ENCODE results near the gene CFAP77.

Gene CFAP77

DNA sequence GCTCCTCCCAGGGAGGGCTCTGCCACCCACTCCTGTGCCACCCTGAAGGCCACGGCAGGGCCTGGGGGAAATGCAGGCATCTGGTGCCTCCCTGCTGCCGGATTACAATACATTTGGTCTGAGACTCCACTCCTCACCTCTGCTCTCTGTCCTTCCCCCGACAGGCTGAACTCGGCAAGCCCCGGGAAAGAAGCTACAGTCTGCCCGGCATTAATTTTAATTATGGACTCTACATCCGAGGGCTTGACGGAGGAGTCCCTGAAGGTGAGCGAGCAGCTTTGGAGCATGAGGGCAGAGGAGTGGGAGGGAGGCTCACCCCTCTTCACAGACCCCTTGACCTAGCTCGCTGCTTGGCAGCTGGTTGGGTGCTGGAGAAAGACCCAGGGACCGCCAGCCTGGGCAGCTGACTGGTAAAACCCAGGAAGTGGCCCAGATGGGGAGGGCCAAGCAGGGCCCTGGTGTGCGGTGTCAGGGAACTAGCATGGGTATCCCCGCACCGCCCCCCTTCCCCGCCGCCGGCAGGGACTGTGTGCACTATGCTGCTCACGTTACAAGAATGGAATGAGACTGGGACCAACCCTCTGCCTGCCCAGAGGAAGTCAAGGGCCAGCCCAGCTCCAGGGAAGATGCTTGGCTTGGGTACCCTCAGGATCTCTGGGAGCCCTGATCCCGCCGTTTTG is 88.7 kb downstream of the CFAP77 start:
- H3K4me3 ChIP-seq (replicated peaks; ENCODE audit: low read depth, low read length), result no peak overlapping the region
- TF ChIP-seq, protein P1, sequence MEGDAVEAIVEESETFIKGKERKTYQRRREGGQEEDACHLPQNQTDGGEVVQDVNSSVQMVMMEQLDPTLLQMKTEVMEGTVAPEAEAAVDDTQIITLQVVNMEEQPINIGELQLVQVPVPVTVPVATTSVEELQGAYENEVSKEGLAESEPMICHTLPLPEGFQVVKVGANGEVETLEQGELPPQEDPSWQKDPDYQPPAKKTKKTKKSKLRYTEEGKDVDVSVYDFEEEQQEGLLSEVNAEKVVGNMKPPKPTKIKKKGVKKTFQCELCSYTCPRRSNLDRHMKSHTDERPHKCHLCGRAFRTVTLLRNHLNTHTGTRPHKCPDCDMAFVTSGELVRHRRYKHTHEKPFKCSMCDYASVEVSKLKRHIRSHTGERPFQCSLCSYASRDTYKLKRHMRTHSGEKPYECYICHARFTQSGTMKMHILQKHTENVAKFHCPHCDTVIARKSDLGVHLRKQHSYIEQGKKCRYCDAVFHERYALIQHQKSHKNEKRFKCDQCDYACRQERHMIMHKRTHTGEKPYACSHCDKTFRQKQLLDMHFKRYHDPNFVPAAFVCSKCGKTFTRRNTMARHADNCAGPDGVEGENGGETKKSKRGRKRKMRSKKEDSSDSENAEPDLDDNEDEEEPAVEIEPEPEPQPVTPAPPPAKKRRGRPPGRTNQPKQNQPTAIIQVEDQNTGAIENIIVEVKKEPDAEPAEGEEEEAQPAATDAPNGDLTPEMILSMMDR (IDR thresholded peaks at IDR 0.05; ENCODE audit: insufficient read depth, low read length, poor library complexity, severe bottlenecking), result no peak
- H3K27me3 ChIP-seq (replicated peaks; ENCODE audit: control insufficient read depth, insufficient read depth, low read length), result peaks cover 3% of the 10 kb centered on the region
- no peak for DNase-seq (ENCODE audit: extremely low read depth, insufficient read length)
- no peaks in the 10 kb centered on the region for H3K36me3 ChIP-seq (ENCODE audit: control insufficient read depth, insufficient read depth, low read length)

DNA sequence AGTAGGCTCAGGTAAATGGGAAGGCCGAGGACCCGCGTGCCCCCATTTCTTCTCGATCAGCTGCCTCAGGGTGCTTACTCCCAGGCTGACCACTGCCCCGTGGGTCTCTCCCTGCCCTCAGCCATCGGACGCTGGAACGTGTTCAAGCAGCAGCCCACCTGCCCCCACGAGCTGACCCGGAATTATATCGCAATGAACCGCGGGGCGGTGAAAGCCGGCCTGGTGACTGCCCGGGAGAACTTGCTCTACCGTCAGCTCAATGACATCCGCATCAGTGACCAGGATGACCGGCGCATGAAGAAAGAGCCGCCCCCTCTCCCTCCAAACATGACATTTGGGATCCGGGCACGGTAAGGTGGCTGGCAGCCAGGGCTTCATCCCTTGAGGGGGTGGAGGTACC is 89.2 kb downstream of the CFAP77 start:
- TF ChIP-seq, protein P1 (IDR thresholded peaks at IDR 0.05; ENCODE audit: insufficient read depth, low read length, poor library complexity, severe bottlenecking), result no peak
- Histone ChIP-seq H3K27me3 (replicated peaks; ENCODE audit: control insufficient read depth, insufficient read depth, low read length) (peaks cover 3% of the 10 kb centered on the region), H3K4me3 (replicated peaks; ENCODE audit: low read depth, low read length) (no peak overlapping the region), H3K36me3 (ENCODE audit: control insufficient read depth, insufficient read depth, low read length) (no peaks in the 10 kb centered on the region)
- DNase-seq (ENCODE audit: extremely low read depth, insufficient read length), result no peak

DNA sequence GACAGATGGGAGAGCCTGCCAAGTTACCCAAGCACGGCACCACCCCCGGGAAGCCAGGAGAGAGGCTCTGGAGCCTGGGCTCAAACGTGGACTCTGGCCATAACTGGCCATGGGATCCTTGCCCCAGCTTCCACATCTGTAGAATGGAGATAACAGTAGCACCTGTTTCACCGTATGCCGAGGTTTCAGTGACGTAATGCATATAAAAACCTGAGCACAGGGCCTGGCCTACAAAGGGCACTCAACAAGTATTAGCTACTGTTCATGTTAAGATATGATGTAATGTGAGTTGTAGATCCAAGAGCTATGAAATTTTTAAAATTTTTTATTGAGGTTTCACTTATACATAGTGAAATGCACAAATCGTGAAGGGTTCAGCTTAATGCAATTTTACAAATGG is 90.2 kb downstream of the CFAP77 start:
- DNase-seq (ENCODE audit: extremely low read depth, insufficient read length), result no peak
- Histone ChIP-seq H3K36me3 (ENCODE audit: control insufficient read depth, insufficient read depth, low read length) (no peaks in the 10 kb centered on the region), H3K4me3 (replicated peaks; ENCODE audit: low read depth, low read length) (no peak overlapping the region), H3K27me3 (replicated peaks; ENCODE audit: control insufficient read depth, insufficient read depth, low read length) (peaks cover 3% of the 10 kb centered on the region)
- TF ChIP-seq, protein P1 (IDR thresholded peaks at IDR 0.05; ENCODE audit: insufficient read depth, low read length, poor library complexity, severe bottlenecking), result no peak

DNA sequence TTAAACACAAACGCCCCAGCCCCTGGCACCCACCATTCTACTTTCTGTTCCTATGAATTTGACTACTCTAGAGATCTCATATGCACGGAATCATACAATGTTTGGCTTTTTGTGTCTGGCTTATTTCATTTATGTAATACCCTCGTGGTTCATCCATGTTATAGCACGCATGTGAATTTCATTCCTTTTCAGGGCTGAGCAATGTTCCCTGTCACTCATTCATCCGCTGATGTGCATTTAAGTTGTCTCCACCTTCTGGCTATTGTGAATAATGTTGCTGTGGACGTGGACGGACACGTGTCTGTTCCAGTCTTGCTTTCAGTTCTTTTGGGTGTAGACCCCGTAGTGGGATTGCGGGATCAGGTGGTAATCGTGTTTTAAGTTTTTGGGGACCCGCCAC is 92.5 kb downstream of the CFAP77 start:
- H3K4me3 ChIP-seq (replicated peaks; ENCODE audit: low read depth, low read length), result no peak overlapping the region
- no peak for DNase-seq (ENCODE audit: extremely low read depth, insufficient read length)
- TF ChIP-seq, protein P1 (IDR thresholded peaks at IDR 0.05; ENCODE audit: insufficient read depth, low read length, poor library complexity, severe bottlenecking), result no peak
- peaks cover 3% of the 10 kb centered on the region for H3K27me3 ChIP-seq (replicated peaks; ENCODE audit: control insufficient read depth, insufficient read depth, low read length)
- H3K36me3 ChIP-seq (ENCODE audit: control insufficient read depth, insufficient read depth, low read length), result no peaks in the 10 kb centered on the region

DNA sequence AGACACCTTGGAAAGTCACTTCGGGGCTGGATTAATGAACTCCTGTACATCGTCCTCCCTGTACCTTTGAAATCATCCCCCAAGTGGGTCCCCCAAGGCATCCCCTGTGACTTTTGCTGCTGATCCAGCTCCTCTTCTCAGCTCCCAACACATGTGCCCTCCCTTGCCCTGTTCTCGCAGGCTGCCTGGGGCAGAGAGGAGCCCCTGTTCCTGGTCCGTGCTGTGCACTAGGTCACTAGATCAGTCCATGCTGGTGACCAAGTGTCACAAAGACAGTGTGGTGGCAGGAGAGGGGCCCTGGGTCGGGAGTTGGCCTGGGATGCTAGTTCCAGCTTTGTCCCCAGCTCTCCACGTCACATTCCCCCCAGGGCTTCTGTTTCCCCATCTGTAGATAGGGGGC is 93.1 kb downstream of the CFAP77 start:
- Histone ChIP-seq H3K4me3 (replicated peaks; ENCODE audit: low read depth, low read length) (no peak overlapping the region), H3K36me3 (ENCODE audit: control insufficient read depth, insufficient read depth, low read length) (no peaks in the 10 kb centered on the region), H3K27me3 (replicated peaks; ENCODE audit: control insufficient read depth, insufficient read depth, low read length) (peaks cover 2% of the 10 kb centered on the region)
- DNase-seq (ENCODE audit: extremely low read depth, insufficient read length), result no peak
- TF ChIP-seq, protein P1 (IDR thresholded peaks at IDR 0.05; ENCODE audit: insufficient read depth, low read length, poor library complexity, severe bottlenecking), result no peak

DNA sequence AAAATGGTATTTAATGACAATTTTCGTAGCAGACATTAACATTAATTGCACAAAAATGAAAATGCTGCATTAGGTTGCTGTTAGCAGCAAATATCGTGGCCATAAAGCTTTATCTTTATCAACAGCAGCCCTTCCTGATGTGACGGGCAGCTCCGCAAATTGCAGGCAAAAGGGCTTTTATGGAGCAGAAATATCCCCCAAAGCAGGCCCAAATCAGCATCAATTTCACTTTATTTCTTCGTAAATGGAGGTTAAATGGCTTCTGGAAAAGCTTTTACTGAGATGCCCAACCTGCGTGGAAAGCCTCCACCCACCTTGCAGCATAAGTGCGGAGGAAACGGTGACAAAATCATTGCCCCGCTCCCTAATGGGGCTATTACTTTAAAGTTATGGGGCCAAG is 94.5 kb downstream of the CFAP77 start:
- Histone ChIP-seq H3K4me3 (replicated peaks; ENCODE audit: low read depth, low read length) (no peak overlapping the region), H3K27me3 (replicated peaks; ENCODE audit: control insufficient read depth, insufficient read depth, low read length) (peaks cover 2% of the 10 kb centered on the region), H3K36me3 (ENCODE audit: control insufficient read depth, insufficient read depth, low read length) (no peaks in the 10 kb centered on the region)
- DNase-seq (ENCODE audit: extremely low read depth, insufficient read length), result no peak
- TF ChIP-seq, protein P1 (IDR thresholded peaks at IDR 0.05; ENCODE audit: insufficient read depth, low read length, poor library complexity, severe bottlenecking), result no peak

Data from GM06990 (cell line).